GM21447 (cell line): ENCODE data around the gene HRG.
"Not testable (repeated sequence)": the region's sequence is repeated elsewhere in the genome, so short reads cannot be mapped to it uniquely, and the experiment has no call there.

Experiments
- ATAC-seq: cut with Tn5 transposase; IDR thresholded peaks from one replicate; pipeline ENCODE4 v1.9.1; 2021; ENCODE audit not compliant: unreplicated experiment

HRG gene

DNA sequence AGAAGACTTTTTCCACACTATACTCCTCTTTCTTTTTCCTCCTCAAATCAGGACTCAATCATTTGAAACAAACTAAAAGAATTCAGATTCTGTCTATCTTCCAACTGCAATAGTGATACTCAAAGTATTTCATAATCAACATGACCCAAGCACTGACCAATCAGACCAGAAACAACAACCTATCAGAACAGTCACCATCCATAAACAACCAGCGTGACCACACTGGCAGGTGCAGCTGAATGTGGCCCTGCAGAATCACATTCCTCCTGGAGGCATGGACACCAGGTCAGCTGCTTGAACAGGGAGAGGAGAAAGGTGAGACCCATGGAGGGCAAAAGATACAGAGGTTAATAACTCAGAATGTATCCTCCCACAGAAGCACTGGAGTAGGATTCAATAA lies 13.3 kb downstream of the HRG start:
- ATAC-seq: no peak

DNA sequence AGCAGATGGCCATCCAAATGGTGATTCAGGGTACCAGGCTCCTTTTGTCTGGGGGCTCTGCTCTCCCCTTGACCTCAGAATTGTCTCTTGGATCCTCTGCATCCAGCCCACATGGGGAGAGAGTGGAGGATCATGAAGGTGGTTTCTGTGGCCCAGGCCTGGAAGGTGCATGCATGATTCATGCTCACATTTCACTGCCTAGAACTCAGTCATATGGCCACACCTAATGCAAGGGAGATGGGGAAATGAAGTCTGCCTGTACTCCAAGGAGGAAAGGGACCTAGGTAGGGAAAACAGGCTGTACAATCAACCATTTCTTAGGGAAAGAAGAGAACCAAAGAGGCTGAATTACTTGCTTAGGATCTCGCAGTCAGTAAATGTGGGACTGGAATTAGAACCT lies 15.1 kb downstream of the HRG start:
- ATAC-seq: no peak

DNA sequence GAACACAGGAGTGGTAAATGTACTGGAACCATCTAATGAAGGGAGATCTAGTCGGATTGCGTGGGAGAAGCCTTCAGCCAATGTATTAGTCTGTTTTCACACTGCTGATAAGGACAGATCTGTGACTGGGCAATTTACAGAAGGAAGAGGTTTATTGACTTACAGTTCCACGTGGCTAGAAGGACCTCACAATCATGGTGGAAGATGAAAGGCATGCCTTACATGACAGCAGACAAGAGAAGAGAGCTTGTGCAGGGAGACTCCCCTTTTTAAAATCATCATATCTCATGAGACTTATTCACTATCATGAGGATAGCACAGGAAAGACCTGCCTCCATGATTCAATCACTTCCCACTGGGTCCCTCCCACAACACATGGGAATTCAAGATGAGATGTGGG lies 17.0 kb downstream of the HRG start:
- ATAC-seq: no peak

DNA sequence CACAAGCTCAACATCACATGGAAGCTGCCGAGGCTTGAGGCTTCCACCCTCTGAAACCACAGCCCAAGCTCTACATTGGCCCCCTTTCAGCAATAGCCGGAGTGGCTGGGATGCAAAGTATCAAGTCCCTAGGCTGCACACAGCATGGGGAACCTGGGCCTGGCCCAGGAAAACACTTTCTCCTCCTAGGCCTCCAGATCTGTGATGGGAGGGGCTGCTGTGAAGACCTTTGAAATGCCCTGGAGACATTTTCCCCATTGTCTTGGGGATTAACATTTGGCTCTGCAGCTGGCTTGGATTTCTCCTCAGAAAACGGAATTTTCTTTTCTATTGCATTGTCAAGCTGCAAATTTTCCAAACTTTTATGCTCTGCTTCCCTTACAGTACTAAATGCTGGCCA lies 18.2 kb downstream of the HRG start:
- no peak for ATAC-seq

DNA sequence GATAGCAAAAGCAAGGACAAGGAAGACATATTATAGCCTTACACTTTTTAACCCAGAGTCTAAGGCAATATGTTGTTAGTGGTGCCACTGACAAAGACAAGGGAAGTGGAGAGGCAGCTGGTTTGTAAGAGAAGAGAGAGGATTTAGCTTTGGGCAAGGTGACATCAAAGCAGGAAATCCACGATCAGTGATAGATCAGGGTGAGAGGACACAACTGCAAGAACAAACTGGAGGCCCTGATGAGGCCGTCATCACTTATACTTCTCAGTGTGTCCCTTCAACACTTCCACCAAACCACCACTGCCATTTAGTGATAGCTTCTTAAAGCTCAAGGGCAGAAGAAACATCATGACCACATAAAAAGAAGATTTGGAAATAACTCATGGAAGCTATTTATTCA lies 20.7 kb downstream of the HRG start:
- not testable (repeated sequence) for ATAC-seq

DNA sequence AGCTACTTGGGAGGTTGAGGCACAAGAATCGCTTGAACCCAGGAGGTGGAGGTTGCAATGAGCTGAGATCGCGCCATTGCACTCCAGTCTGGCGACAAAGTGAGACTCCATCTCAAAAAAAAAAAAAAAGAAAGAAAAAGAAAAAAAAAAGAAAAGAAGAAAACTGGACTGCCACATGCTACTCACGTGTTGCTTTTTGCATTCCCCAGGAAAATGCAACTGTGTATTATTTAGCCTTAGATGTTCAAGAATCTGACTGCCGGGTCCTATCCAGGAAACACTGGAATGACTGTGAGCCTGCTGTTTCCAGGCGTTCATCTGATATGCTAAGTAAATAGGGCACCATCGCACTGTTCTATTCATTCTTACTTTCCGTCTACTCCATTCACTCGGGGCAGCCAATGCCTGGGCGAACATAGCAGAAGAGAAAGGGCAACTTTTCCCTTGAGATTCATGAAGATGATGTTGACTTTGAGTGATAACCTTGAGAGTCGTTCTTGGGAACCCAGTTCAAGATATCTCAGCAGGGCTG lies 21.4 kb downstream of the HRG start:
- no peak for ATAC-seq

DNA sequence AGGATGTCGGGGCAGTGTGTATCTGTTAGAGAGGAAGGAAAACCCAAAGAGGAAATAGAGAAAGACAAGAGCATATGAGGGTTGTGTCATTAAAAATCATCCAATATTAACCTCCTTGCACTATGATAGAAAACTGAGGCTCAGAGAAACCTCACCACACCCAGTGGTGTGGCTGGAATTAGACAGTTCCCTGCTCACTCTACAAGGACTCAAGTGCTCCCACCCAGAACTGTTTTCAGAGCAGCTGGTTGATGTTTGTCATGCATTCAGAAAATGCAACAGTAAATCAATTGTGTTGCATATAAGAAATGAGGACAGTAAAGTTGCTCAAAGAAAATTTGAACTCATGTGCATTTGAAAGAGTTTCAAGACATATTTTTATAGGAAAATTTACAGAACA lies 24.5 kb downstream of the HRG start:
- ATAC-seq: not testable (repeated sequence)

DNA sequence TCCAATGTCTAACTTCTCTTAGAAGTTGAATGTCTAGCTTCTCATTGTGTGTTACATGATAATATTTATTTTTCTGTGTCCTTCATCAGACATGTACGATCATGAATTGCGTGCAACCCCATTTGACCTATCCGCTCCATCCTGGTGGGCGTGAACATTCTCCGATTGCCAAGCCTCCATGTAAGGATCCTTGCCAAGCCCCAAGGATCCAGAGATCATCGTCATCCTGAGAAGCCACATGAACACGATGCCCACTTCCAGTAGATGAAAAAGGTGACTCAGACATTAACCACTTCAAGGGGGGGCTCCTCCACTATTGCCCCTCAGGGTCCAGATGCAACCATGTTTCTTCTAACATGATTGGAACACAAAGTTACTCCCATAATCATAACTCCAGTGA lies 25.9 kb downstream of the HRG start:
- ATAC-seq: no peak

DNA sequence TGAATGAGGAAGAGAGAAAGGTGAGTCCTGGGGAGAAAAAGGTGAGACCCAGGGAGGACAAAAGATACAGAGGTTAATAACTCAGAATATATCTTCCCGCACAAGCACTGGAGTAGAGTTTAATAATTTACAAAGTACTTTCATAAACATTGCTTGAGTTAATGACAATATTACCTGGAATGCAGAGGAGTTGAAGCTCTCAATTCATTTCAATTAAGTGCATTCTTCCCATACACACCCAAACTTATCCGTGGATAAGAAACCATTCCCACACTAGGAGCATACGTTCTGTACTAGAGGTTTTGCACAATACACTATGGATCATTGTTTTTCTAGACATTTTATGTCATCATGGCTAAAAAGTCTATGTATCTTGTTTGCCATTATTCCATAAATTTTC lies 28.0 kb downstream of the HRG start:
- ATAC-seq: no peak

DNA sequence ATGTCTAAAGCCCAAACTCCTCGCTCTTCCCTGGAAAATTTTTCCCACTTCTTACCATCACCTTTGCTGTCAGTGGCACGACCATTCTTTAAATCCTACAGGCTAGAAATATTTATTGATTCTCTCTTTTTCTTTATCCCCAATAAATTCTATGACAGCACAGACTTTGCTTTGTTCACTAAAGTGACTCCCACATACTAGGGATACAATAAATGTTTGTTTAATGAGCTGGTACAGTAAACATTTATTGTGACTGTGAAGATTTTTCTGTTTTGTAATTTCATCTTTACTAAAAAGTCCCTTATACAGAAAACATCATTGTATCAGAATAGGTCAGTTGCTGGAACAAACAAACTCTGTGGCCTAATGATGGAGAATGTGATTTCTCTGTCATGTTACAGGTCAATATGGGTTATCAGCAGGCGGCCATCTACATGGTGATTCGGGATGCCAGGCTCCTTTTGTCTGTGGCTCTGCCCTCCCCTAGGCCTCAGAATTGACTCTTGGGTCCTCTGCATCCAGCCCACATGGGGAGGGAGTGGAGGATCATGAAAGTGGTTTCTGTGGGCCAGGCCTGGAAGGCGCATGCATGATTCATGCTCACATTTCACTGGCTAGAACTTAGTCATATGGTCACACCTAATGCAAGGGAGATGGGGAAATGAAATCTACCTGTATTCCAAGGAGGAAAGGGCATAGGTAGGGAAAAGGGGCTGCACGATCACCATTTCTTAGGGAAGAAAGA lies 28.6 kb downstream of the HRG start:
- ATAC-seq: no peak

DNA sequence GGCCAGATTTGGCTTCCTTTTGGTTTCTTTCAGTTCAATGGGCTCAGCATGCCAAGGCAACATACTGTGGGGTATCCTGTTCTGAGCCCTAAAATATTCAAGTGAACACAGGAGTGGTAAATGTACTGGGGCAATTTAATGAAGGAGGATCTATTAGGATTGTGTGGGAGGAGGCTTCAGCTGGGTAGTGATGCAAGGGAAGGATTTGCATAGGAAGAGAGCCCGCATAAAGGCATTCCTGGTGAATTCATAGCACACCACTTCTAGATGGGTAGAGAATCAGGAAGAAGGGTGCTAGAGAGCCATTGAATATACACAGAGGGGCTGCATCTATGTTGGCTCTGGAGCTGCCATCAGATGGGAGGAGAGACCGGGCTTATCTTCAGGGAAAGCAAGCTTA lies 30.7 kb downstream of the HRG start:
- no peak for ATAC-seq

DNA sequence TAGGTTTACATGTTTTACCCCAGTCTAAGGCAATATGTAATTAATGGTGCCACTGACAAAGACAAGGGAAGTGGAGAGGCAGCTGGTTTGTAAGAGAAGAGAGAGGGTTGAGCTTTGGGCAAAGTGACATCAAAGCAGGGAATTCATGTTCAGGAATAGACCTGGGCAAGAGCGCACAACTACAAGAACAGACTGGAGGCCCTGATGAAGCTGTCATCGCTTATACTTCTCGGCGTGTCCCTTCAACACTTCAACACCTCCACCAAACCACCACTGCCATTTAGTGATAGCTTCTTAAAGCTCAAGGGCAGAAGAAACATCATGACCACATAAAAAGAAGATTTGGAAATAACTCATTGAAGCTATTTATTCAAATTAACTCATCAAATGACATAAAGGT lies 31.7 kb downstream of the HRG start:
- ATAC-seq: no peak

DNA sequence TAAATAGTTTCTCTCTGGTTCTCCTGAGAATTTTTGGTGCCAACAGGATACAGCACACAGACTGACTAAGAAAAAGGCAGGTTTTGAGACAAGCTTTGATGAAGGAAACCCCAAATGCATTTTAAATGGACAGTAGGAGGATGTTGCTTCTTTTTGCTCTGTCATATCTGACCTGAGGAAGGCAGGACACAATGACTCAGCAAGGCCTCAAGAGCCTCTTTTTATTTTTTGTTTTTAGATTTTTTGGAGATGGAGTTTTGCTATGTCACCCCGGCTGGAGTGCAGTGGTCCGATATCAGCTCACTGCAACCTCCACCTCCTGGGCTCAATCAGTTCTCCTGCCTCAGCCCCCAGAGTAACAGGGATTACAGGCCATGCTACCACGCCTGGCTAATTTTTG lies 34.5 kb downstream of the HRG start:
- ATAC-seq: no peak

DNA sequence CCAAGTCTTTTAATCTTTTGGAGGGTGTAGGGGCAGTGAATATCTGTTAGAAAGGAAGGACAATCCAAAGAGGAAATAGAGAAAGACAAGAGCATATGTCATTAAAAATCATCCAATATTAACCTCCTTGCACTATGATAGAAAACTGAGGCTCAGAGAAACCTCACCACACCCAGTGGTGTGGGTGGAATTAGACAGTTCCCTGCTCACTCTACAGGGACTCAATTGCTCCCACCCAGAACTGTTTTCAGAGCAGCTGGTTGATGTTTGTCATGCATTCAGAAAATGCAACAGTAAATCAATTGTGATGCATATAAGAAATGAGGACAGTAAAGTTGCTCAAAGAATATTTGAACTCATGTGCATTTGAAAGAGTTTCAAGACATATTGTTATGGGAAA lies 36.6 kb downstream of the HRG start:
- not testable (repeated sequence) for ATAC-seq

DNA sequence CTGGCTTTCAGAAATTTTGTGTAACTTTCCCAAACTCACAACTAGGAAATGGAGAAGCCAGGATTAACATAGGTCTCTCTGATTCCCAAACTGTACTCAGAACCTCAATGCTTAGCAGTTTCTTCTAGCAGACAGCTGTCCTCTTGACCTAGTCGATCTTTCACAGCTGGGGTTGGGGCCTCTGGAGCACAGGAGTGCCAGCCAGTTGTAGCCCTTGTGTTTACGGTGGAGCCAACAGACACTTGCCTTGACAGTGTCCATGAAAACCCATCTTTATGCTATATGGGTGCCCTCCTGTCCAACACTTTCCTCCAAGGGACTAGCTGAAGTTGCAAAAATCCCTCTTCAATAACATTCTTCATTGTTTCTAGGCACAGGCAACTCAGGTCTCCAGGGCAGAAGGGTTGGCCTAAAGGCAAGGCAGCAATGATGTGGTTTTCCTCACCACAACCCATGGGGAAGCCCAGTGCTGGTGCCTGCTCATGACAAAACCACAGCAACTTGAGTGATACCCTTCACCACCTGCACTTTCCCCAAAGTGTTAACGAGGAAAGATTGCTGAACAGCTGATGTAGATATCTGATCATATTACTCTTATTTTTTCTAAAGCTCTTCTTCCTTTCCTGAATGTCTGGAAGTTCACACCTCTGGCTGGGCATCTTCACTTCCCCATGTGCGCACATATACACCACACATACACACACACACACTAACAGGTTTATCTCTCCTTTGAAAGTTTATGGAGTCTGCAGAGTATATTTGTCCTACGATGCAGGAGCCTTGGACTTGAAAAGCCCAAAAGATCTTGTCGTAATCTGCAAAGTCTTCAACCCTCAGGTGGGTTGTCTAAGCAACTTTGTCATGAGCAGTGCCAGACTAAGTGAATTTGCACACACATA lies 40.3 kb downstream of the HRG start:
- peak; percentile 90 for ATAC-seq

DNA sequence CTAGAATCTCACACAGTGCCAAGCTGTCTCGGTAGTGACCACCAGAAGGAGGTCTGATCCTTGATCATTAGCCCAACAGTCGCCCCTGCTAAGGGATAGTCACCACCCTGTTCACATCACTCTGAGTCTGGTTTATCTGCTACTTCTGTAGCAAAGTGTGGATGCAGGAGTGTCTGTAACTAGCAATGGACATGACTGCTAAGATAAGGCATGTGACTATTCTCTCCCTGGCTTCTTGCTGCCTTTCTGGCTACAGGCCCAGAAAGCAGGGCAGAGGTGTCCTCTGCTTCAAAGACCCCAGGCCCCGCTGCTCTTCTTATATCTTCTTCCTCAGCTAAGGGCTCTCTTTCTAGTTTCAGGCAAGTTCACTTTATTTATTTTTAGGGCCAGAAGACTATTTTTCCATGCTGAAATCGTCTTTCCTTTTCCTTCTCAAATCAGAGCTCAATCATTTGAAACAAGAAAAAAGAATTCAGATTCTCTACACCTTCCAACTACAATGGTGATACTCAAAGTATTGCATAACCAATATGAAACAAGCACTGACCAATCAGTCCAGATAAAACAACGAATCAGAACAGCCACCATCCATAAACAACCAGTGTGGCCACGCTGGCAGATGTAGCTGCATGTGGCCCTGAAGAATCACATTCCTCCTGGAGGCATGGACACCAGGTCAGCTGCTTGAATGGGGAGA lies 43.3 kb downstream of the HRG start:
- ATAC-seq: no peak

DNA sequence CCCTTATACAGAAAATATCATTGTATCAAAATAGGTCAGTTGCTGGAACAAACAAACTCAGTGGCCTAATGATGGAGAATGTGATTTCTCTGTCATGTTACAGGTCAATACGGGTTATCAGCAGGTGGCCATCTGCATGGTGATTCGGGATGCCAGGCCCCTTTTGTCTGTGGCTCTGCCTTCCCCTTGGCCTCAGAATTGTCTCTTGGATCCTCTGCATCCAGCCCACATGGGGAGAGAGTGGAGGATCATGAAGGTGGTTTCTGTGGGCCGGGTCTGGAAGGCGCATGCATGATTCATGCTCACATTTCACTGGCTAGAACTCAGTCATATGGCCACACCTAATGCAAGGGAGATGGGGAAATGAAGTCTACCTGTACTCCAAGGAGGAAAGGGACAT lies 44.9 kb downstream of the HRG start:
- ATAC-seq: not testable (repeated sequence)

DNA sequence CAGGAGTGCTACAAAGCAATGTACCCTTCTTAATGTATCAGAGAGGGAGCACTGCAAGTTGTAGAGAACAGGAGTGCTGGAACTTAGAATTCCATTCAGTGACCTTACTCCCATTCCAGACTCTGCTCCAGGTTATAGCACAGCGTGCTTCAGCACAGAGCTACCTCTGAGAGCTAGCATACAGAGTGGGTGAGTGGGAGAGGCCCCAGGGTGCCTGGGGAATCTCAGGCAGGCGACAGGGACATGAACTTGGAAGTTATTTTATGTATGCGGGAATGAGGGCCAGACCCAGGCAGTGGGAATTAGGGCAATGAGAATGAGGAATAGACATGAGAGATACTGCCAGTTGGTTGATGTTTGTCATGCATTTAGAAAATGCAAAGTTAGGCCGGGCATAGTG lies 47.7 kb downstream of the HRG start:
- no peak for ATAC-seq

DNA sequence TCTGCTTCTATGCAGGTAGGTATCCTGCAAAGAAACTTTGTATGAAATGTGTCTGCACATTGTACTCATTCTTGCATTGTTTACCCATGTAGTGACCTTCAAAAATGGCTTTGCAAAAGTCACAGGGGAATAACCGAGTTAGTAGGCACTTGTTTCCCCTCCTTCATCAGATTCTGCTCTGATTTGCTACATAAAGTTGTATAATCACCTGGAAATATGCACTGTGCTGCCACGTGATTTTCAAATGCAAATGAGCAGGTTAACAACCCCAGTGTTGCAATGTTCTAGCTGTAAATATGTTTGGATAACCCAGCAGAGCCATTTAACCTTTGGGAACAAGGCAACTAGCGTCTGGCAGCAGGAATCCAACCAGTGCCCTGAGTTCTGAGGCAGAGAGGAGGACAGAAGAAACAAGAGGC lies 51.2 kb downstream of the HRG start, which contains the start of gene KNG1:
Gene KNG1 (plus strand): TSS at position 321 of the 419 bp plus-strand sequence. CDS start 184 bp downstream, outside the sequence.
- no peak for ATAC-seq

DNA sequence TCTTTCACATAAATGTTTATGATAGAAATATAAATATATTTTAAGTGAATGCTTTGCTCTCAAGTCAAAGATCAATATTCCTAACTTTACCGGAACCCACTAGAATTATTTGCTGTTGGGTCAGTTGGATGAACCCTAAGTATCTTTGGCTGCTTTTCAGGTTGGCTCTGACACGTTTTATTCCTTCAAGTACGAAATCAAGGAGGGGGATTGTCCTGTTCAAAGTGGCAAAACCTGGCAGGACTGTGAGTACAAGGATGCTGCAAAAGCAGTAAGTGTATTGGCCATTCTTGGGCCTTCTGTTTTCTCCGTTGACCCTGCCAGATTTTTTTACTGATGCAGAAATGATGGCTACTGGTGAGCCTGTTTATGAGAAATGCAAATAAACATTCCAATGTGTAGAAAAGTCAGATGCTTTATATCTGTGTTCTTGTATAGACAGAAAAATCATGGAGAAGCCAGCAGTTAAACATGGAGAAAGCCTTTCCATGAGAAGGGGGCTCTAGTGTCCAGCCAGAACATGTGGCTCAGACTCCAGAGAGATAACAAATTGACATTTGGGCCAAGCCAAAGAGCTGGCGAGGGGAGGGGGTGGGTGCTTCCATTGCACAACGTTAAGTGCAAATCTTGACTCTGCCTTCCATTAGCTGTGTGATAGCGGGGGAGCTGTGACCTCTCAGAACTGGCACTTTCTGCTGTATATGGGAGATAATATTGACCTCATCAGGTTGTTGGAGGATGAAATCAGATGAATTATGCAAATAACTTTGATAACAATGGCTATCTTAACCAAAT lies 54.3 kb downstream of the HRG start:
- no peak for ATAC-seq

DNA sequence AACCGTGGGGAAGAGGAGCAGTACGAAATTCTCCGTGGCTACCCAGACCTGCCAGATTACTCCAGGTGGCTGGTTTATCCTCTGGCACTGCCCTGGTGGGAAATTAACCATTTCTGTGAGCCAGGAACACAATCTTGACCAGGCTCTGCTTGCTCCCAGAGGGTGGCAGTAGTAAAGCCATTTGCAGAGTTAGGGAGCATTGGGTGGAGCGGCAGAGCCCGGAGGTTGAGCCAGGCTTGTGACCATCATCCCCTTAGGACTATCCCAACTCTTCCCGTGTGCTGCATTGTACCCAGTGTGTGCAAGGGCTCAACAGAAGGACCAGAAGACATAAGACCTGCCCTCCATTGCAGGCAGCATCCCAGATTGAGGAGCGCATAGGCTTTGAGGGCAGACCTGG lies 56.6 kb downstream of the HRG start:
- ATAC-seq: no peak
